NOMO-1 treated with DMSO at 0.1 percent for 48 hours (cell line): ENCODE measurements around the gene TBC1D14.
A peak's percentile ranks its signal among the peaks of the same experiment; 100 is the strongest.
"Not testable (repeated sequence)": the region's sequence is repeated elsewhere in the genome, so short reads cannot be mapped to it uniquely, and the experiment has no call there.

Source experiments
- DNase-seq: peaks from one replicate; lab custom pipeline; 2025; ENCODE audit not compliant: unreplicated experiment; lab: John Stamatoyannopoulos, UW

Gene TBC1D14

GRCh38 chr4:7073526-7074390, 164.1 kb downstream of the TBC1D14 start:
- DNase-seq = peak; percentile 8

GRCh38 chr4:7074426-7074825, 164.8 kb downstream of the TBC1D14 start:
- no peak for DNase-seq

- no peak for DNase-seq
Observed at GRCh38 chr4:7075962-7076695, 166.5 kb downstream of the TBC1D14 start.

- DNase-seq = no peak
Observed at GRCh38 chr4:7076696-7077082, 167.1 kb downstream of the TBC1D14 start.

GRCh38 chr4:7077371-7077770, 167.7 kb downstream of the TBC1D14 start:
- DNase-seq = no peak

- no peak for DNase-seq
Observed at GRCh38 chr4:7078025-7078424, 168.4 kb downstream of the TBC1D14 start.

GRCh38 chr4:7079483-7079882, 169.9 kb downstream of the TBC1D14 start:
- DNase-seq = not testable (repeated sequence)

GRCh38 chr4:7079909-7080308, 170.3 kb downstream of the TBC1D14 start:
- DNase-seq = not testable (repeated sequence)
